Measurements from ENCODE around the gene TP53RK. TPM values are rescaled to one million over a fixed set of nuclear protein-coding genes. Genes with fewer than 3 reads are reported as not detected.

TP53RK gene
- polyA plus RNA-seq, 1 donor from 2014 or later = 22.7 TPM

DNA sequence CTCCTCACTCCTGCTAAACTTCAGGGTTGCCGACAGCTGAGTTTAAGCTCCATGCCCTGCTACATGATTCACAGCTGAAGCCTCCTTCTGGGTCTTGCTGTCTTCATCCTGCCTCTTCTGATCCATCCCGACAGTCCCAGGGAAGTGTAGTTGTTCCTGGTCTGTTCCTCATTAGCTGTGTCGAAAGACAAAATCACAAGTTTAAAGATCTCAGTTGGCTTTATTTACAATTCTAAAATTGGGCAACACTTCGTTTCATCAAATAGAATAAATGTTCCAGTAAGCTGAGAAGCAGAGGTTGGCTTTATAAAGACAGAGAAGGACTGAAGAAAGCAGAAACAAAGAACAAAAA lies 16.1 kb upstream of the TP53RK start:
- TF ChIP-seq EP300 (conservative IDR thresholded peaks at IDR 0.05; ENCODE audit: poor library complexity, severe bottlenecking) (no peak), SMC3 (conservative IDR thresholded peaks at IDR 0.05; ENCODE audit: poor library complexity) (no peak), POLR2AphosphoS5 (IDR thresholded peaks at IDR 0.05) (no peak), MXI1 (conservative IDR thresholded peaks at IDR 0.05; ENCODE audit: poor library complexity, severe bottlenecking) (no peak), EZH2 (IDR thresholded peaks at IDR 0.05; ENCODE audit: borderline replicate concordance, insufficient read depth, low read length, poor library complexity, severe bottlenecking) (no peak), TAF1 (IDR thresholded peaks at IDR 0.05; ENCODE audit: low read depth) (no peak)
- TF ChIP-seq, protein P1, sequence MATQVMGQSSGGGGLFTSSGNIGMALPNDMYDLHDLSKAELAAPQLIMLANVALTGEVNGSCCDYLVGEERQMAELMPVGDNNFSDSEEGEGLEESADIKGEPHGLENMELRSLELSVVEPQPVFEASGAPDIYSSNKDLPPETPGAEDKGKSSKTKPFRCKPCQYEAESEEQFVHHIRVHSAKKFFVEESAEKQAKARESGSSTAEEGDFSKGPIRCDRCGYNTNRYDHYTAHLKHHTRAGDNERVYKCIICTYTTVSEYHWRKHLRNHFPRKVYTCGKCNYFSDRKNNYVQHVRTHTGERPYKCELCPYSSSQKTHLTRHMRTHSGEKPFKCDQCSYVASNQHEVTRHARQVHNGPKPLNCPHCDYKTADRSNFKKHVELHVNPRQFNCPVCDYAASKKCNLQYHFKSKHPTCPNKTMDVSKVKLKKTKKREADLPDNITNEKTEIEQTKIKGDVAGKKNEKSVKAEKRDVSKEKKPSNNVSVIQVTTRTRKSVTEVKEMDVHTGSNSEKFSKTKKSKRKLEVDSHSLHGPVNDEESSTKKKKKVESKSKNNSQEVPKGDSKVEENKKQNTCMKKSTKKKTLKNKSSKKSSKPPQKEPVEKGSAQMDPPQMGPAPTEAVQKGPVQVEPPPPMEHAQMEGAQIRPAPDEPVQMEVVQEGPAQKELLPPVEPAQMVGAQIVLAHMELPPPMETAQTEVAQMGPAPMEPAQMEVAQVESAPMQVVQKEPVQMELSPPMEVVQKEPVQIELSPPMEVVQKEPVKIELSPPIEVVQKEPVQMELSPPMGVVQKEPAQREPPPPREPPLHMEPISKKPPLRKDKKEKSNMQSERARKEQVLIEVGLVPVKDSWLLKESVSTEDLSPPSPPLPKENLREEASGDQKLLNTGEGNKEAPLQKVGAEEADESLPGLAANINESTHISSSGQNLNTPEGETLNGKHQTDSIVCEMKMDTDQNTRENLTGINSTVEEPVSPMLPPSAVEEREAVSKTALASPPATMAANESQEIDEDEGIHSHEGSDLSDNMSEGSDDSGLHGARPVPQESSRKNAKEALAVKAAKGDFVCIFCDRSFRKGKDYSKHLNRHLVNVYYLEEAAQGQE (IDR thresholded peaks at IDR 0.05; ENCODE audit: borderline replicate concordance) = no peak
- H3K27ac ChIP-seq (ENCODE audit: low read length) = no peak overlapping the region
- H3K9me3 ChIP-seq (ENCODE audit: low read length) = no peaks in the 10 kb centered on the region
- H3K4me3 ChIP-seq (ENCODE audit: low read length) = no peak overlapping the region
- no peaks in the 10 kb centered on the region for H3K9me2 ChIP-seq (ENCODE audit: insufficient read depth, low read length)
- no peaks in the 10 kb centered on the region for H3K36me3 ChIP-seq (ENCODE audit: insufficient read depth, low read length)
- peaks cover 16% of the 10 kb centered on the region for H3K27me3 ChIP-seq (ENCODE audit: insufficient read depth, low read depth, low read length)
- H3F3A ChIP-seq (ENCODE audit: insufficient read depth, low read length, poor library complexity, severe bottlenecking) = no peaks in the 10 kb centered on the region
- H3K9ac ChIP-seq (ENCODE audit: low read length) = no peak overlapping the region
- no peak overlapping the region for H2AFZ ChIP-seq (ENCODE audit: low read depth, low read length)
- no peak overlapping the region for H3K4me2 ChIP-seq (ENCODE audit: low read length)
- no peaks in the 10 kb centered on the region for H3K79me2 ChIP-seq (replicated peaks; ENCODE audit: insufficient read depth, low read length)
- no peaks in the 10 kb centered on the region for H4K20me1 ChIP-seq (ENCODE audit: insufficient read depth)

- H3K9ac ChIP-seq (ENCODE audit: low read length) = no peak overlapping the region
- H4K20me1 ChIP-seq (ENCODE audit: insufficient read depth) = no peaks in the 10 kb centered on the region
- no peak overlapping the region for H3K4me3 ChIP-seq (ENCODE audit: low read length)
- no peak overlapping the region for H3K4me2 ChIP-seq (ENCODE audit: low read length)
- H2AFZ ChIP-seq (ENCODE audit: low read depth, low read length) = no peak overlapping the region
- no peaks in the 10 kb centered on the region for H3K36me3 ChIP-seq (ENCODE audit: insufficient read depth, low read length)
- H3K27me3 ChIP-seq (ENCODE audit: insufficient read depth, low read depth, low read length) = peaks cover 11% of the 10 kb centered on the region
- no peak overlapping the region for H3K27ac ChIP-seq (ENCODE audit: low read length)
- no peaks in the 10 kb centered on the region for H3K9me2 ChIP-seq (ENCODE audit: insufficient read depth, low read length)
- no peaks in the 10 kb centered on the region for H3F3A ChIP-seq (ENCODE audit: insufficient read depth, low read length, poor library complexity, severe bottlenecking)
- no peaks in the 10 kb centered on the region for H3K79me2 ChIP-seq (replicated peaks; ENCODE audit: insufficient read depth, low read length)
- TF ChIP-seq EP300 (conservative IDR thresholded peaks at IDR 0.05; ENCODE audit: poor library complexity, severe bottlenecking) (no peak), MXI1 (conservative IDR thresholded peaks at IDR 0.05; ENCODE audit: poor library complexity, severe bottlenecking) (no peak), POLR2AphosphoS5 (IDR thresholded peaks at IDR 0.05) (no peak), EZH2 (IDR thresholded peaks at IDR 0.05; ENCODE audit: borderline replicate concordance, insufficient read depth, low read length, poor library complexity, severe bottlenecking) (no peak), RAD21 (conservative IDR thresholded peaks at IDR 0.05) (no peak), TAF1 (IDR thresholded peaks at IDR 0.05; ENCODE audit: low read depth) (no peak), SMC3 (conservative IDR thresholded peaks at IDR 0.05; ENCODE audit: poor library complexity) (no peak), CTCF (IDR thresholded peaks at IDR 0.05; ENCODE audit: poor library complexity, severe bottlenecking) (no peak)
- TF ChIP-seq, protein P1 (IDR thresholded peaks at IDR 0.05; ENCODE audit: borderline replicate concordance) = no peak
- no peaks in the 10 kb centered on the region for H3K9me3 ChIP-seq (ENCODE audit: low read length)
These were observed 15.6 kb upstream of the TP53RK start for GRCh38 chr20:46704714-46705377.
